IPS-18c (cell line): ENCODE data around the gene LSMEM2.
A peak's percentile ranks its signal among the peaks of the same experiment; 100 is the strongest.

Experiments
- H3K4me3 ChIP-seq: 2 replicates; pipeline ENCODE4 v1.7.0; 2013; ENCODE audit warnings: low read depth, mild to moderate bottlenecking, low read length, moderate library complexity; ENCODE audit not compliant: insufficient read depth
- H3K9me3 ChIP-seq: one replicate; pipeline ENCODE4 v1.6.1; 2013; ENCODE audit warnings: mild to moderate bottlenecking, low read length, moderate library complexity; ENCODE audit not compliant: control insufficient read depth, insufficient read depth

LSMEM2 gene

DNA sequence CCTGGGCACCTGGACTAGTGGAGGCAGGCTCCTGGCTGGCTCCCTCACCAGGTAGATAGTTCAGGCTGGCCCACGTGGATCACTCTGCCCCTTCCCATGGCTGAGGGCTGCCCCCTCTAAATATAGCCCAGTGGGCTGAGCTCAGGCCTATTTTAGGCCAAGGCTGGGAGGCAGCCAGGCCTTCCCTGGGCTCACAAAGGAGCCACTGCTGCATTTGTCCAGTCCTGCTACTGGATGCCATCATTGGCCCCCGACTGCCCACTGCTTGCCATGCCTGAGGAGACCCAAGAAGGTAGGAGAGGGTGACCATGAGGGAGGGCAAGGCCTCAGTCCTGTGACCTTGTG lies at the start of gene LSMEM2:
LSMEM2 (plus strand) TSS at position 208 of the 345 bp plus-strand sequence; CDS start at position 235, 27 bp downstream.
- Histone ChIP-seq H3K4me3 (no peak within 1 kb of the TSS), H3K9me3 (no peaks in the 10 kb centered on the region)

DNA sequence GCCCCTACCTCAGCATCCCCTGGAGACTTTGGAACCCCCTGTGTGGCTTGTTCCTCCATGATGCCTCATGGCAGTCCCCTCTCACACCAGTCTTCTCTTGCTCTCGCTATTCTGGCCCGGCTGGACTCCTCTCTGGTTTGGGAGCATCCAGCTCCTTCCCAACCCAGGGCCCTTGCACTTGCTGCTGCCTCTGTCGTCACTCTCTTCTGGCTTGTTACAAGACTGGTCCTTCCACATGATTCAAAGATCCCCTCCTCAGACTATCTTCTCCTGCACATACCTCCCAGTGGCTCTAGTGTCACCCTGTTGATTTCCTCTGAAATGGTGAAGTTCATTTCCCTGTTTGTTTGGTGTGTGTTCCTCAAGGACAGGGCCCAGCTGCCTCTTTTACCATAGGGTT lies 49.4 kb upstream of the LSMEM2 start:
- no peak overlapping the region for H3K4me3 ChIP-seq
- no peaks in the 10 kb centered on the region for H3K9me3 ChIP-seq

DNA sequence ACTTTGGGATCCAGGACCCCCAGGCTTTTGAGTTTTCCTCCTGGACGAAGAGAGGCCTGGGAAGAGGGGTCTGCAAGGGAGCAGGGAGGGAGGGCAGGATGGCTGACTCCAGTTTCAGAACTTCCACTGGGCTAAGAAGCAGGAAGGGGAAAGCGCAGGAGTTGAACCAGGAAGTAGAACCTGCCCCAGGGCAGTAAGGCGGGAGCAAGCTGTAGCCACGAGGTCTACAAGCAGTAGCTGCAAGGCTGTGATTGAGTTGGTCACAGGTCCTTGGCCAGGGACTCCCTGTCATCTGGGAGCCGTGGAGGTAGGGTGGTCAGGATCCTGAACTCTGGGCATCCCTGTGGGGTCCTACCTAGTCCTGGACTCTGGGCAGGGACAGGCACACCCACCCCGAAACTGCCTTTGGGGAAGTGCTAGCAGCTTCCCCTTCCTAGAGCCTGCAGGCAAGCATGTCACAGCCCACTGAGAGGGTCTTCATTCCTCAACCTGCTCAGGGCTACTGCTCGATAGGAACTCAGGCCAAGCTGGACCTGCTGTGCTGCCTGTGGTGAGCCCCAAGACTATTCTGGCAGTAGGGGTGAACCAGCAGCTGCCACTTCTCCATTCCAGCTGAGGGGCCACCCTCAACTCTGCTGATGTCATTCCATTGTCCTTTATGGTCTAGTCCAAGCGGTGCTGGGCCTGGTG lies 48.6 kb upstream of the LSMEM2 start:
- H3K9me3 ChIP-seq, result no peaks in the 10 kb centered on the region
- H3K4me3 ChIP-seq, result no peak overlapping the region

GRCh38 chr3:50230794-50231125 lies 48.1 kb upstream of the LSMEM2 start:
- no peak overlapping the region for H3K4me3 ChIP-seq
- no peaks in the 10 kb centered on the region for H3K9me3 ChIP-seq

DNA sequence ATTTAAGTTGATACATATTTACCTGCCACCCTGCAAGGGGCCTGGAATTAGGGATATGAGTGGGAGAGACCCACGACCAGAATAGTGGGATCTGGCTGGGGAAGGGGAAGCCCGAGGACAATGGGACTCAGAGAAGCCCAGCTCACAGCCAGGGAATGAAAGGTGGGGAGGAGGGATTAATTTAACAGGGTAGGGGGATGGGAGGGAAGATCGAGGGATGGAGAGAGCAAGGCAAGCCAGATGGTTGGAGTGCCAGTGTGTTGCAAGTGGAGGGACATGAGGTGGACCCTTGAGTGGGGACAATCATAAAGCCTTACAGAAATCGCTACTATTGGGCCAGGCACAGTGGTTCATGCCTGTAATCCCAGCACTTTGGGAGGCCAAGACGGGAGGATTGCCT lies 47.3 kb upstream of the LSMEM2 start:
- Histone ChIP-seq H3K4me3 (no peak overlapping the region), H3K9me3 (no peaks in the 10 kb centered on the region)

DNA sequence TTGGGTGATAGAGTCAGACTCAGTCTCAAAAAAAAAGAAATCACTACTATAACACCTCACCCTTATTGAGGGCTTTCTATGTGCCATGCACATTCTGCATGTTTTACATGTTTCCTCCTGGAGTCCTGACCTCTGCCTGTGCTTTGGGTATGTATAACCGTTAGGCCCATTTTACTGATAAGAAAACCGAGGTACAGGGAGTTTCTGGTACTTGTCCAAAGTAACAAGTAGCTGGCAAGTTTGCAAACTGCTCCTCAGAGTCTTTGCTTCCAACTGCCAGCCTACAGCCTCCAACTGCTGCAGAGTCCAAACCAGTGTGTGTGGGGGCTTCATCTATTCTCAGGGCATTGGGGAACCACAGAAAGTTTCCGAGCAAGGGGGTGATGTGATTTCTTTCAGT lies 46.6 kb upstream of the LSMEM2 start:
- Histone ChIP-seq H3K4me3 (no peak overlapping the region), H3K9me3 (no peaks in the 10 kb centered on the region)

DNA sequence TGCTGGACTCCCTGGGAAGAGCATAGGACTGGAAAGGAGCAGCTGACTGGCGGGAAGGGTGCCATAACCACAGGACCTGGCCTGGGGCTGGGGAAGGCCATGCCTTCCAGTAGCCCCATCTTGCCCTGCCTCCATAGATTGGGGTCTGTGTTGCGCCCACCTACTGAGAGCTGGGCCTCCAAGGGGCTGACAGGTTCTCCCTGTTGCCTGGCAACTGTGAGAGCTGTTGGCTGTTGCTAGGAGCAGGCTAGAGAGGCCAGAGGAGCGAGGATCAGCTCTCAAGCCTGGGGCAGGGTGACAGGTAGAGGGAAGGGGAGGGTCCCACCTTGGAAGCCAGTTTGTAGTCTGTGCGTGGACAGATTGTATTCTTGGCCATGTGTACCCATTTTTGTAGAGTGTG lies 45.7 kb upstream of the LSMEM2 start:
- no peaks in the 10 kb centered on the region for H3K9me3 ChIP-seq
- no peak overlapping the region for H3K4me3 ChIP-seq

GRCh38 chr3:50235716-50236483 lies 43.0 kb upstream of the LSMEM2 start, which contains the start of gene GNAI2:
GNAI2 (plus strand) TSS chr3:50236204; CDS start chr3:50236336, 132 bp downstream.
- H3K4me3 ChIP-seq, result peak within 1 kb of the TSS; percentile 88
- H3K9me3 ChIP-seq, result no peaks in the 10 kb centered on the region

- Histone ChIP-seq H3K4me3 (peak overlapping the region; percentile 88), H3K9me3 (no peaks in the 10 kb centered on the region)
Measured at GRCh38 chr3:50236484-50237132, 42.3 kb upstream of the LSMEM2 start.

- no peaks in the 10 kb centered on the region for H3K9me3 ChIP-seq
- peak overlapping the region; percentile 88 for H3K4me3 ChIP-seq
Measured at GRCh38 chr3:50237133-50237651, 41.7 kb upstream of the LSMEM2 start.

- Histone ChIP-seq H3K4me3 (peak overlapping the region; percentile 88), H3K9me3 (no peaks in the 10 kb centered on the region)
Measured at GRCh38 chr3:50237754-50238548, 40.9 kb upstream of the LSMEM2 start.

GRCh38 chr3:50238549-50239026 lies 40.3 kb upstream of the LSMEM2 start:
- Histone ChIP-seq H3K4me3 (peak overlapping the region; percentile 88), H3K9me3 (no peaks in the 10 kb centered on the region)

DNA sequence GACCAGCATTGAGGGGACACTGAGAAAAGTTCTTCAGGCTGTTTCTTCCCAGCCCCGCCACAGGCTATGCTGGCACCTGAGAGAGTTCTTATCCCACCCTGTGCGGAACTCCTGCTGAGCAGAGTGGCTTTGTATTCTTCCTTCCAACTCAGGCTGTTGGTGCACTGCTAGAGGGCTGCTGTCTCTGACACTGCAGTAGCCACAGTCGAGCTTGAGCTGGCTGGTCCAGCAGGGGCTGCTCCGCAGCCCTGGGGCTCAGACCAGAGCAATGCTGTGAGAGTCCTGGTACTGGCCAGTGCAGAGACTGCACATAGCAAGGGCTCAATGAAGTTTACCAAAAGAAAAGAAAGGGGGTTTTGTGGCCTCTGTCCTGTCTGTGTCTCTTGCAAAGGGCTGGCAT lies 39.2 kb upstream of the LSMEM2 start:
- H3K9me3 ChIP-seq, result no peaks in the 10 kb centered on the region
- H3K4me3 ChIP-seq, result 0 out of 2 replicates have a peak overlapping the region, but pooled peaks have one; percentile 15

- peak overlapping the region; percentile 38 for H3K4me3 ChIP-seq
- H3K9me3 ChIP-seq, result no peaks in the 10 kb centered on the region
Measured at GRCh38 chr3:50241163-50241562, 37.7 kb upstream of the LSMEM2 start.

DNA sequence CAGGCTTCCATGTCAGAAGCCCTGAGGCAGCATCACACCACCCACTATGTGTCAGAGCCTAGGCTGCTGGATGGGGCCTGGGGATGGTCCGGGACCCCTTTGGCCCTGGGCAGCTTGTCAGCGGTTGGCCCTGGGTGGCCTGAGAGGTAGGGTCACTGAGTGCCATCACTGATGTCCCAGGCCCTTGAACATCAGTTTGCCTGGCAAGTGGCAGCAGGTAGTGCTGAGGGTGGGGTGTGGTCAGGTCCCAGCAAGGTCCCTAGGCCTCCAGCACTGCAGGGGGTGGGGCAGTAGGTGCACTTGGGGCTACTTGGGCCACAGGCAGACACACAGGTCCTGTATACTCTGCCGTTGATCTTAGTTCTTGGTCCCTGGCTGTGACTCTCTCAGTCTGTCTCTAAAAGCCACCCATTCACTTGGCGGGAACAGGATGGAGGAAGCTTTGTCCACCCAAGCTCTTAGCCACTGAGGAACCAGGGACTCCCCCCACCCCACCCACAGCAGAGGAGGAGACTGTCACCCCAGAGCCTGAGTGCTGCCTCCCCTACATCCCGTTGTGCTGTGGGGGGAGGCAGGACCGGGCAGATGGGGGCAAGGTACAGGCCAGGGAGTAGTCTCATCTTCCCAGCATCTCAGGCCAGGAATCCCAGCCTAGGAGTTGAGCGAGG lies 37.0 kb upstream of the LSMEM2 start:
- peak overlapping the region; percentile 38 for H3K4me3 ChIP-seq
- H3K9me3 ChIP-seq, result no peaks in the 10 kb centered on the region

DNA sequence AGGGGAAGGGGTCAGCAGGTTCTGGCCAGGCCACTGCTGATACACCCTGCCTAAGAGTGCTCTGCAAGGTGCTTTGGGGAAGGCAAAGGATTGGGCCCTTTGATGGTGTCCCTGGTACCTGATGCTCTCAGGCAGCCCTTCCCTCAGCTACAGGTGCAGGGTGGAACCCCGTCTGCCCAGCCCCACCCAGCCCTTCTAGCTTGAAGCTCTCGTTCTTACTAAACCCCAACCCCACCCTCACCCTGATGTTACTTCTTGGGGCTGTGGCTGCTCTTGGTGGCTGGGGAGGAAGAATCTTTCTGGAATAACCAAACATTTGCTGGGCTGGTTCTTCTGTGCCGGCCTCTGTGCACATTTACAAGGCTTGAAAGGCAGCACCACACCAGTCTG lies 36.5 kb upstream of the LSMEM2 start:
- H3K9me3 ChIP-seq, result no peaks in the 10 kb centered on the region
- H3K4me3 ChIP-seq, result no peak overlapping the region; the same call in 1 of the 2 replicates
